Stimulated activated CD8-positive, alpha-beta memory T cell treated with anti-CD3 and anti-CD28 coated beads, Interleukin-7, amount 100 ng/mL, for 24 hours (primary cell): ENCODE data around the gene CLPSL1.

Source experiments
- DNase-seq: peaks from one replicate; pipeline ENCODE4 v3.0.0-alpha.2; 2020; ENCODE audit warnings: low read depth

Gene CLPSL1

DNA sequence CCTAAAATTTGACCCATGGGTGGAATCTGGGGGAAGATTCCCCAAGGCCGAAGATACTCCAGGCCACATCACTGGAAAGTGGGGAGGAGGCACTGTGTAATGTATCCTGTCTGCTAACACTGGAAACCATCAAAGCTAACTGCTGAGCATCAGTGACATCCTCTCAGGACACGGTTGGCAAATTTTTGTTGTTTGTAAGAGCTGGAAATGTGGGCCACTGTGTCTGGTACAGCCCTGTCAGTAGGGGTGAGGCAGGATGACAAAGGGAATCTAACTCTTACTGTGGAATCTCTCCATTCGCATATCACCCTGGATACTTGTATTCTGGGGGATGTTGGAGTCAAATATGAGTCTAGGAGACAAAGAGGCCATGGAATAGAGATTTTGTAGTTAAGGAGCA, 21.4 kb upstream of the CLPSL1 start:
- DNase-seq, result no peak

DNA sequence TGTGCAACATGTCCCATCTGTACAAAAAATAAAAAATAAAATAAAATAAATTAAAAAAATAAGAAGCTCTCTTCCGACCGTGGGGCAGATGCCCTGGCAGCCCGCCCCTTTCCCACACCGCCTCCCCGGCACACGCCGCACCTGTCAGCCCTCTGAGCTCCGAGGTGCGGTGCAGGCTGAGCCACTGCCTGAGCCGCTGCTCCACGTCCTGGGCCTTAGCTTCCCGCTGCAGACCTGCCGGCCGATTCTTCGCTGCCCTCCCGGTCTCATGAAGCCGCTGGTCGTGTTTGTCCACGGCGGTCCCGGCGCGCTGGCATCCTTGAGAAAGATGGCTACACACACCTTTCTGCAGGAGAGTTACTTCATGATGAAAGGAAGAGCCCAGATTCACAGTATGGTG, 15.1 kb upstream of the CLPSL1 start:
- no peak for DNase-seq

GRCh38 chr6:35769211-35769610, 11.6 kb upstream of the CLPSL1 start:
- no peak for DNase-seq

GRCh38 chr6:35771343-35771627, 9.5 kb upstream of the CLPSL1 start:
- no peak for DNase-seq

DNA sequence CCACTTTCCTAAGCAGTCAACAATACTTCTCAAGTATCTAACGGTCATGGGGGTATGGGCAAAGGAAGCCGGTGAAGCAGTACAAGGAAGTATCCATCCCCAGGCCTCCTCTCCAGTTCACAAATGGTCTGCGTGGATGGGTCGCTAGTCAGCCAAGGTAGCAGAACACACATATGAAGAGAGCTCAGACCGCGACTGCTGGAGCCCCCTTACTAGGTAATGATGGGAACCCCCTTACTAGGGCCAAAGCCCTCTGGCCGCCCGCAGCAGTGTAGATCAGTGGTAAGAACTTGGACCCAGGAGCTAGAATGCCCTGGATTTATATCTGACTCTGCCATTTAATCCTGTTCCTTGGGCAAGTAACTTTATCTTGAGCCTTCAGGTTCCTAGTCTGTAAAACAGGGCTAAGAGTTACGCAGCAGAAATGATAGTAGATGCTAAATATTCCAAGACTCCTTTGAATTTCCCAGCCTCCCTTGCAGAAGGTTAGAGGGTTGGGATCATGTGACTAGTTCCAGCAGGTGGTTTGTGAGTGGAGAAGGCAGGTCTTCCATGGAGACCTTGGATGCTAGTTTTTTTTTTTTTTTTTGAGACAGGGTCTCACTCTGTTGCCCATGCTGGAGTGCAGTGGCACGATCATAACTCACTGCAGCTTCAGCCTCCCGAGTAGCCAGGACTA, 6.6 kb upstream of the CLPSL1 start:
- no peak for DNase-seq

GRCh38 chr6:35775031-35775430, 5.8 kb upstream of the CLPSL1 start:
- no peak for DNase-seq

GRCh38 chr6:35776364-35777215, 4.2 kb upstream of the CLPSL1 start, which contains the start of gene CLPSL2:
CLPSL2 (plus strand) TSS chr6:35776598; CDS start chr6:35776619, 21 bp downstream.
- DNase-seq, result no peak

DNA sequence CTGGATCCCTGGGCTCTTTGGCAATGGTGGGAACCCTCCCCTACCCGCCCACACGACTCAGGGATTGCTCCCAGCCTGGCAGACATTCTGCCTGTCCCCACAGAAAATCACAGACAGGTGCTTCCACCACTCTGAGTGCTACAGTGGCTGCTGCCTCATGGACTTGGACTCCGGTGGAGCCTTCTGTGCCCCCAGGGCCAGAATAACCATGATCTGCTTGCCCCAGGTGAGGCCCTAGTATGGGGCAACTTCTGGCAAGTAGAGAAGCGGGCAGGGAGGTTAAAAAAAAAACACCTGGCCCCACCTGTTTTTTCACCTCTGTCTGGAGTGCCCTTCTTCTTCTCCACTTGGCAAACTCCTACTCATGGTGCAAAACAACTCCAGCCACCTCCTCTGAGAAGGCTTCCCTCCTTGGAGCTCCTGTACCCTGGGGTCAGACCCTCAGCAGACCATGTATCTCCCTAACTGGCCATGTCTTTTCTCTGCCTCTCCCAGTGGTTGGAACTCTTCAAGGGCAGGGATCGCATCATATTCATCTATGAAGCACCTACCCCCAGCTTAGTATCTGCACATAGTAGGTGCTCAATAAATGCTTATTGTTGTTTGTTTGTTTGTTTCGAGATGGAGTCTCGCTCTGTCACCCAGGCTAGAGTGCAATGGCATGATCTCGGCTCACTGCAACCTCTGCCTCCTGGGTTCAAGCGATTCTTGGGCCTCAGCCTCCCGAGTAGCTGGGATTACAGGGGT, 3.3 kb upstream of the CLPSL1 start:
- no peak for DNase-seq

- no peak for DNase-seq
Measured at GRCh38 chr6:35778437-35778836, 2.4 kb upstream of the CLPSL1 start.

- no peak for DNase-seq
Measured at GRCh38 chr6:35781290-35781689, 471 bp downstream of the CLPSL1 start.

- DNase-seq, result no peak
Measured at GRCh38 chr6:35782424-35782823, 1.6 kb downstream of the CLPSL1 start.

DNA sequence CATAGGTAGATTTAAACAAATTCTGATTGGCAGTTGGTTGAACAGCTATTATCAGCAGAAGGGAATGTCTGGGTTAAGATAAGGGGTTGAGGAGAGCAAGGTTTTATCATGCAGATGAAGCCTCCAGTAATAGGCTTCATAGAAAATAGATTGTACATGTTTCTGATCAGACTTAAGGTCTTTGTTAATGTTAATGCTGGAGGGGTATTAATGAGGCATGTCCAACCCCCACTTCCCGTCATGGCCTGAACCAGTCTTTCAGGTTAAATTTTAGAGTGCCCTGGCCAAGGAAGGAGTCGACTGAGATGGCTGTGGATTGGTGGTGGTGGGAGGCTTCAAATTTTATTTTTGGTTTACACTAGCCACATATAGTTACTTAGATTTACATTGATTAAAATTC, 3.4 kb downstream of the CLPSL1 start:
- no peak for DNase-seq

GRCh38 chr6:35786272-35786671, 5.5 kb downstream of the CLPSL1 start:
- no peak for DNase-seq

- DNase-seq, result no peak
Measured at GRCh38 chr6:35786810-35787209, 6.0 kb downstream of the CLPSL1 start.

DNA sequence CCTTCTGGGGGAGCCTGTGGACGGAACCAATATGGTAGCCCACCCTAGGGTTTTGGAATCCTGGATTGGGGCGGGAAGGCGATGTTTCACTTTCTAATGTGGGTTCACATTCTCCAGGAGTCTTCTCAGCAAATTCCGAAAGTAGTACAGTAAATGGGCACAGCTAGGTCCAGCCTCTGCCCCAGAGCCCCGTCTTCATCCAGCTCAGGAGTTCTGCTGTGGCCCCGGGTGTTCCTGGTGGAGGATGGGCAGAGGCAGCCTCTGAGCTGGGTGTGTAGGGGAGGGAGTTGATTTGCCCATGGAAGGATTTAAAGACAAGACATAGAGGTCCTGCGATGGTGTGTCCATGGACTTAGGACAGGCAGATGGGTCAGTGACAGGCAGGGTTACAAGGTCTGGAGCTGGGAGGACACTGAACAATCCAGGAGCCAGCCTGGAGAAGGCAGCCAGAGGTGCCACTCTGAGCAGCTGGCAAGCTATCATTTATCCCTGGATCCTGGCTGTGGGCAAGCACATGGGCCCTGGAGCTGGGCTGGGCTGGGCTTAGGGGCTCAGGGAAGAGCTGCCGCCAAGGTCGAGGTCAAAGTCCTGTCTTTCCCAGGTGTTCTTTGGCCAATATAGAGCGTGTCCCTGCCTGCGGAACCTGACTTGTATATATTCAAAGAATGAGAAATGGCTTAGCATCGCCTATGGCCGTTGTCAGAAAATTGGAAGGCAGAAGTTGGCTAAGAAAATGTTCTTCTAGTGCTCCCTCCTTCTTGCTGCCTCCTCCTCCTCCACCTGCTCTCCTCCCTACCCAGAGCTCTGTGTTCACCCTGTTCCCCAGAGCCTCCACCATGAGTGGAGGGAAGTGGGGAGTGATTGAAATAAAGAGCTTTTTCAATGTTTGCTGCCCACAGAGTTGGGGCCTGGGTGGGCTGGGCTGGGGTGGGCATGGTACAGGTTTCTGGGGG, 6.7 kb downstream of the CLPSL1 start:
- DNase-seq, result no peak

GRCh38 chr6:35788423-35788982, 7.7 kb downstream of the CLPSL1 start:
- no peak for DNase-seq

GRCh38 chr6:35790683-35791082, 9.9 kb downstream of the CLPSL1 start:
- no peak for DNase-seq

DNA sequence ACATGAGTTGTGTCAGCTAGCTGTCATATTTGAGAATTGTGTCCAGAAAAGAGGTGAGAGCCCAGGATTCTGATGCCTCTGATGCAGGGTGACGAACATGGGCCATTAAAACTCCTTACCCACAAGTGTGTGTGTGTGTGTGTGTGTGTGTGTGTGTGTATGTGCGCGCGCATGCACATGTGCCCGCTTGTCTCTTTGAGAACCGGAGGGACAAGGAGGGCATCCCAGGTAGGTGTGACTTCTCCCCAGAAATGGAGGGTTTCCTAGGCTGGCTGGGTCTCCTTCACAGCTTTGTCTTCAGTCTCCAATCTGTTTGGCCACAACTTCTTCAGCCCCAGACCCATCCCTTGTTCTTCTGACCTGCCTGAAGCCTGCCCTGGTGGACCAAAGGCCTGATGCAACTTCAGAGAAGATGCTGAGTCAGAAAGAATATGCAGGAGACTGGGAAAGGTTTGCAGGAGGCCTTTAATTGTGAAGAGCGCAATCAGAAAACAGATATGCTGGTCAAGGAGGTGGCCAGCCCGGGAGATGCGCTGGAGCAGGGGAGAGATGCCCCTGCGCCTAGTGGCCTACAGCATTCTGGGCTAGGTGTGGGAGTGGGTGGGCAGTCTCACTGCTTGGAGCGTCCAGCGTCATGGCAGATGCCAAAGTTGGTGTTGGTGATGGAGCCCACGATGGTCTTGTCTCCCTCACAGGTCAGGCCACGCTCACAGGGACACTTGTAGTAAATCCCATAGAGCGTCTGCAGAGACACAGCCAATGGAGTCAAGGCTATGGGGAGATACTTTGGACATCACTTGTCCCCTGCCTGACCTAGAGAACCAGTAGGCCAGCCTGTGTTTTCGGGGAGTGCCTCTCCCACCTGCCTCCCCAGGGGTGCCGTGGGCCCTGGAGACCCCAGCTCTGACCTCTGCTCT, 14.0 kb downstream of the CLPSL1 start:
- no peak for DNase-seq

- no peak for DNase-seq
Measured at GRCh38 chr6:35795453-35796071, 14.7 kb downstream of the CLPSL1 start.

DNA sequence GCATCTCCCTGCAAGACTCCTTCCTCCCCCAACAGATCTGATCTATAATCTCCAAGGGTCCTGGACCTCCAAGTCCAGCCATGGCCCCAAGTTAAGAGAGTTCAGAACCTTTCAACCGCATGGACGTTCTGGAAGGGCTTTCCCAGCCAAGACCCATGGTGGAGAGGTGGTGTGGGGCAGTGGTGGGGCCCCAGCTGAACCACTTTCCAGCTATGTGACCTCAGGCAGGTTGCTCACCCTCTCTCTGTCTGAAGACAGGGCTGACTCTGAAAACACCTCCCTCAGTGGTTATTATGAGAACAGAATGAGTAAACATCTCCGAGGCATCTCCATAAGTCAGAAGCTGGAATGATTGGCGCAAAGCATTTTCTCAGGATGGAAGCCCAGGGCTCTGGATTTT, 15.4 kb downstream of the CLPSL1 start:
- DNase-seq, result no peak
